Mesodermal cell (in vitro differentiated cells): Measurements from ENCODE around the gene KIF2C.
"Not testable (repeated sequence)": the region's sequence is repeated elsewhere in the genome, so short reads cannot be mapped to it uniquely, and the experiment has no call there.

Experiments used
- H3K27ac ChIP-seq: 2 replicates; pipeline ENCODE4 v1.7.0; 2013; ENCODE audit warnings: mild to moderate bottlenecking, low read depth, low read length, moderate library complexity; ENCODE audit not compliant: severe bottlenecking
- H3K36me3 ChIP-seq: 2 replicates; pipeline ENCODE4 v1.7.1; 2013; ENCODE audit warnings: mild to moderate bottlenecking, low read length, moderate library complexity; ENCODE audit not compliant: control insufficient read depth, insufficient read depth
- H3K4me1 ChIP-seq: one replicate; pipeline ENCODE4 v1.7.1; 2013; ENCODE audit warnings: mild to moderate bottlenecking, low read length; ENCODE audit not compliant: insufficient read depth, control insufficient read depth, poor library complexity, severe bottlenecking
- H3K4me3 ChIP-seq: 2 replicates; pipeline ENCODE4 v1.7.0; 2013; ENCODE audit warnings: low read length, control low read depth, mild to moderate bottlenecking; ENCODE audit not compliant: insufficient read depth, poor library complexity, severe bottlenecking; ENCODE audit errors: extremely low read depth
- H3K9me3 ChIP-seq: 2 replicates; pipeline ENCODE4 v1.7.1; 2013; ENCODE audit warnings: mild to moderate bottlenecking, low read length, moderate library complexity; ENCODE audit not compliant: control insufficient read depth
- WGBS, 2 experiments: methylation state at CpG; one replicate each; pipeline ENCODE4 v1.1.5; 2013; ENCODE audit warnings: missing lambda C conversion rate in 2 of 2; ENCODE audit not compliant: insufficient coverage in 2 of 2; 5-methylcytosine and 5-hydroxymethylcytosine counted together

Gene KIF2C

DNA sequence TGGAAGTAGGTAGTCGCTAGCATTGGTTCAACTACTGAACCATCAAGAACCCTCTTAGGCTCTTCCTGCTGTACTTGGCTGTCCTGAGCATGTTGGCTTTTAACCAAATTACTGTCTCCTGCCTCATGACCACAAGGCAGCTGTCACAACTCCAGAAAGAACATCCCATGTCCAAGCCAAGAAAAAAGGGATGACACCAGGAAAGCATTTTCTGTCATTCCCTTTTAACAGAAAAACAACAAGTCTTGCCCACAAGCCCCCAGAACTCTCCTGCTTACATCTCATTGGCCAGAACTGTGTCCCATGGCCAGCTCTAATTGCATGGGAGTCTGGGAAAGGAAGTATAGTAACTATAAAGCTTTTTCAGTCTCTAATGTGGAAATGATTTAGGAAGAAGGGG is 6.3 kb upstream of the KIF2C start:
- 100% methylated on average over 1 of the region's 1 CpG; no CpG with 5 or more reads in 1 of the 2 experiments for WGBS, 2 experiments

DNA sequence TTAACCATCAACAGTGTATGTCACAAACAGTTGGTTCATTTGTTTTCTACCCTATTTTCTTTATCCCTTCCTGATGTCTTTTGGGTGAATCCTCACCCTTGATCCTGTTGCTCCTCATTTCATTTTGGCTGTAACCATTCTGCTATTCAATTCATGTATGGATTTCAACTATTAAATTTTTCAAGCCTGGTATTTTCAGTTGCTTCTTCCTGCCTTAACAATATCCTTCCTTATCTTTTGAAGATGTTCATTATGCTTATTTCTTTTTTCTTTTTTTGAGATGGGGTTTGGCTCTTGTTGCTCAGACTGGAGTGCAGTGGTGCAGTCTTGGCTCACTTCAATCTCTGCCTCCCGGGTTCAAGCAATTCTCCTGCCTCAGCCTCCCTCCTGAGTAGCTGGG is 5.9 kb upstream of the KIF2C start:
- no peaks in the 10 kb centered on the region for H3K36me3 ChIP-seq
- H3K4me3 ChIP-seq: no peak overlapping the region
- 100% methylated on average over 1 of the region's 1 CpG; no CpG with 5 or more reads in 1 of the 2 experiments for WGBS, 2 experiments
- H3K4me1 ChIP-seq: no peaks in the 10 kb centered on the region
- H3K9me3 ChIP-seq: no peaks in the 10 kb centered on the region
- no peak overlapping the region for H3K27ac ChIP-seq

More for the DNA sequence above, 6.3 kb upstream of the KIF2C start:
- no peaks in the 10 kb centered on the region for H3K36me3 ChIP-seq
- no peak overlapping the region for H3K4me3 ChIP-seq
- H3K4me1 ChIP-seq: no peaks in the 10 kb centered on the region
- no peaks in the 10 kb centered on the region for H3K9me3 ChIP-seq
- H3K27ac ChIP-seq: no peak overlapping the region

DNA sequence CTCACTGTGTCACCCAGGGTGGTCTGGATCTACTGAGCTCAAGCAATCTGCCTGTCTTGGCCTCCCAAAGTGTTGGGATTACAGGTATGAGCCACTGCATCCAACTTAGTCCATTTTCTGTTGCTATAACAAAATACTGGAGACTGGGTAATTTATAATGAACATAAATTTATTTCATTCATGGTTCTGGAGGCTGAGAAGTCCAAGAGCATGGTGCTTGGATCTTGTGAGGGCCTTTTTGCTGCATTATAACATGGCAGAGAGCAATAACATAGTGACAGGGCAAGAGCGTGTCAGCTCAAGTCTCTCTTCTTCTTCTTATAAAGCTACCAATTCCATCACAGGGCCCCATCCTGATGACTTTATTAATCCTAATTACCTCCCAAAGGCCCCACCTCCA is 3.6 kb upstream of the KIF2C start:
- no CpG with 5 or more reads among the region's 1 CpG for WGBS, 2 experiments
- no peaks in the 10 kb centered on the region for H3K9me3 ChIP-seq

DNA sequence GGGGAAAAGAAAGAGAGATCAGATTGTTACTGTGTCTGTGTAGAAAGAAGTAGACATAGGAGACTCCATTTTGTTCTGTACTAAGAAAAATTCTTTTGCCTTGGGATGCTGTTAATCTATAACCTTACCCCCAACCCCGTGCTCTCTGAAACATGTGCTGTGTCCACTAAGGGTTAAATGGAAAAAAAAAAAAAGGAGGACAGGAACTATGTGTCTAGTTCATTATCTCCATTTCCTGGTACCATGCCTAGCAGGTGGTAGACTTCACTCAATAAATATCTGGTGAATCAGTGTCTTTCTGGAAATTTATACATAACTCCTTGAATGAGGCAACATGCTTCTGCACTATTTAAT is 707 bp upstream of the KIF2C start:
- H3K9me3 ChIP-seq, H3K4me1 ChIP-seq, H3K27ac ChIP-seq: not testable (repeated sequence)
- no CpG with 5 or more reads among the region's 1 CpG for WGBS, 2 experiments
- Histone ChIP-seq H3K4me3 (peak overlapping the region; percentile 78), H3K36me3 (peaks cover 27% of the 10 kb centered on the region)

More for the DNA sequence above, 3.6 kb upstream of the KIF2C start:
- H3K27ac ChIP-seq: no peak overlapping the region
- peaks cover 4% of the 10 kb centered on the region for H3K36me3 ChIP-seq
- no peak overlapping the region for H3K4me3 ChIP-seq
- peaks cover 4% of the 10 kb centered on the region for H3K4me1 ChIP-seq

DNA sequence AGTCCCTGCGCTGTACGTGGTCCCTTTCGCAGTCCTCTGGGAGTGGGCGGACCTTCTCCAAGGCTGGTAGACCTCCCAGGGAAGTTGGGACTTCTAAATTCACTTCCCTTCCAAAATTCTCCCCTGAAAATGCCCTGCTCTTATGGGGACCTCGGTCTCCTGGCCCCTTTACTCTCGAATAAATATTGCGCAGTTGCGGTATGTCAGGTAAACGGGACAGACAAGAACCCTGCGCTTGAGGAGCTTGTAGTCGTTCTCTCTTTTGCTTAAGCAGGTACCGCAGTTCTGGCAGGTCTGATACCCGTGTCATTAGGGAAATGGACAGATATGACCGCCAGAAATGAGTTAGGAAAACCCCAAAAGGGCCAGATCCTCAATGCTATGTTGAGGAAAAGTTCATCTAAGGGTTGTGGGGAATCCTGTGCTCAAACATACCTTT is 561 bp downstream of the KIF2C start:
- 2 to 3% methylated on average over 11 to 14 of the region's 14 CpGs for WGBS, 2 experiments
- peak overlapping the region; percentile 78 for H3K4me3 ChIP-seq
- no peaks in the 10 kb centered on the region for H3K9me3 ChIP-seq
- peaks cover 38% of the 10 kb centered on the region for H3K36me3 ChIP-seq
- peaks cover 6% of the 10 kb centered on the region for H3K4me1 ChIP-seq
- peak overlapping the region; percentile 11 for H3K27ac ChIP-seq

DNA sequence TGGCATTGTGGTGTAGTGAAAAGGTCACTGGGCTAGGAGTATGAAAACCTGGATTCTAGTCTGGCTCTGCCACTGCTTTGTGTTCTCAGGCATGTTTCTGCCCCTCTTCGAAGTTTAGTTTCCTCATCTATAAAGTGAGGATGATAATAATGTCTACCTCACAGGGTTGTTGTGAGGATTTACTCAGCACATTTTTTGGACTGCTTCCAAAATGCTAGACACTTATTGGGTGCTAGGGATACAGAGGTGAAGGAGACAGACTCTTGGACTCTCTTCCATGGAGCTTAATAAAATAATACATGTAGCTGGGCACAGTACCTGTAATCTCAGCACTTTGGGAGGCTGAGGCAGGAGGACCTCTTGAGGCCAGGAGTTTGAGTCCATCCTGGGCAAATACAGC is 3.6 kb downstream of the KIF2C start:
- Histone ChIP-seq H3K4me3 (no peak overlapping the region), H3K9me3 (no peaks in the 10 kb centered on the region), H3K4me1 (peaks cover 6% of the 10 kb centered on the region), H3K27ac (no peak overlapping the region), H3K36me3 (peaks cover 67% of the 10 kb centered on the region)
- WGBS, 2 experiments: 100% methylated on average over 1 of the region's 1 CpG; no CpG with 5 or more reads in 1 of the 2 experiments

DNA sequence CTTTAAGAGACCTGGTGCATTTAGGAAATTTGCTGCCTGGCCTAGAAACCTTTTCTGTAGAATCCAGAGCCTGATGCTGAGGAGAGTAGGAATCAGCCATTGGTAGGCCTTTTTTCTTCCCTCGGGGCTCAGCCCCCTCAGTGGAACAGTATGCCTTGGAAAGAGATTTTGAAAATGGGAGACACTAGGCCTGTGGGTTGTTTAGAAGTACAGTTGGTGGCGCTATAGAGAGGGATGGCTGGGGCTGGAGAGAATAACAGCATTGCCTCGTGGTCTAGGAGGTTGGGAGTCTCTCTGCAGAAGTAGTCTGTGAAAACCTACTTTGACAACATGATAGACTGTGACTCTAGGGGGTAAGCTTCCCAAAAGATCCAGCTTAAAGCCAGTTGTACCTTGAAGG is 8.2 kb downstream of the KIF2C start:
- no peak overlapping the region for H3K4me3 ChIP-seq
- 94 to 100% methylated on average over 2 to 3 of the region's 3 CpGs for WGBS, 2 experiments

DNA sequence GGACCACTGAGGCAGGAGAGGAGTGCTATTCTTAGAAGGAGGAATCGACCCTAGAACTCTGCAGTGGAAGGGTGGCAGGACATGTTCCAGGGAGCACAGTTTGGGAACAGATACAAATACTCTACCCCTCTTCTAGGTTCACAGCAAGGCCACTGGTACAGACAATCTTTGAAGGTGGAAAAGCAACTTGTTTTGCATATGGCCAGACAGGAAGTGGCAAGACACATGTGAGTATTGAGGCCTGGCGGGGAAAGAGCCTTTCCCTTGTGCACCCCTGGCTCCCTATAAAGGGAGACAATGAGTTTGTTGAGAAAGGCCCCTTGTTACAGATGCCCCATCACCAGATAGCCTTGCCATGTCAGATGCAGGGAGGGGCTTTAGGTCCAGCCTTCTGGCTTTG is 17.8 kb downstream of the KIF2C start:
- Histone ChIP-seq H3K4me1 (no peaks in the 10 kb centered on the region), H3K27ac (no peak overlapping the region), H3K9me3 (no peaks in the 10 kb centered on the region), H3K4me3 (no peak overlapping the region), H3K36me3 (peaks cover 94% of the 10 kb centered on the region)
- 85 to 100% methylated on average over 2 of the region's 2 CpGs for WGBS, 2 experiments

More for the DNA sequence above, 8.2 kb downstream of the KIF2C start:
- Histone ChIP-seq H3K36me3 (peaks cover 88% of the 10 kb centered on the region), H3K9me3 (no peaks in the 10 kb centered on the region), H3K27ac (no peak overlapping the region), H3K4me1 (no peaks in the 10 kb centered on the region)

DNA sequence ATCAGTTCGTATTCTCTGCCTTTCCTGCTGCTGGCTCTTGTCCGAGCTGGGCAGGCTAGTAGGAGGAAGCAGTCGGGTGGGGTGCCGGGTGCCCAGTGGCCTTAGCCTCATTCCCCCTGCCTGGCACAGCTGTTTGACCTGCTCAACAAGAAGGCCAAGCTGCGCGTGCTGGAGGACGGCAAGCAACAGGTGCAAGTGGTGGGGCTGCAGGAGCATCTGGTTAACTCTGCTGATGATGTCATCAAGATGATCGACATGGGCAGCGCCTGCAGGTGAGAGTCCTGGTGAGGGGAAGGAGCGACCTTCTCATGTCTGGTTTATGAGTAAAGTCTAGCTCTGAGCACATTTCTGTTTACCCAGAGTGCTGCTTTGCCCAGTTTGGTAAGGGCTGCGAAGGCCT is 19.4 kb downstream of the KIF2C start:
- 85 to 88% methylated on average over 10 to 11 of the region's 11 CpGs for WGBS, 2 experiments
- Histone ChIP-seq H3K9me3 (no peaks in the 10 kb centered on the region), H3K27ac (no peak overlapping the region), H3K36me3 (peaks cover 96% of the 10 kb centered on the region), H3K4me3 (no peak overlapping the region), H3K4me1 (no peaks in the 10 kb centered on the region)

DNA sequence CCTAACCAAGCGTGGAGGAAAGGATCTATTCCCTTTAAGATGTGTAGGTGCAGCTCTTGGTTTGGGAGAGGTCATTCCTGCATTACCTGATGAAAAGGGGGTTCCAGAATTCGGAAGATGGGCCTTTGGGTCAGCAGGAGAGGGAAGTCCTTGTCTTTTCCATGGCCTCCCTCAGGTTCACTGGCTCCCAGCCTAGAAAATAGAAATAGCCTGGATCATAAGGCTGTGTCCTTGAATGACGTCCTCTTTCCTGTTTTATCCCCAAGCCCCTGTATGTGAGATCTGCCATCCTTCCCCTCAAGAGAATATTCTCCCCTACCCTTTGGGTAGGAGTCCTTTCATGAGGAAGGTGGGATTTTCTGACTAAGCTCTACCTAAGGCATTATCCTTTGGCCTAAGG is 21.2 kb downstream of the KIF2C start:
- no peak overlapping the region for H3K4me3 ChIP-seq
- H3K4me1 ChIP-seq: no peaks in the 10 kb centered on the region
- 87 to 100% methylated on average over 2 to 3 of the region's 3 CpGs for WGBS, 2 experiments
- peaks cover 96% of the 10 kb centered on the region for H3K36me3 ChIP-seq
- H3K9me3 ChIP-seq: no peaks in the 10 kb centered on the region
- no peak overlapping the region for H3K27ac ChIP-seq

DNA sequence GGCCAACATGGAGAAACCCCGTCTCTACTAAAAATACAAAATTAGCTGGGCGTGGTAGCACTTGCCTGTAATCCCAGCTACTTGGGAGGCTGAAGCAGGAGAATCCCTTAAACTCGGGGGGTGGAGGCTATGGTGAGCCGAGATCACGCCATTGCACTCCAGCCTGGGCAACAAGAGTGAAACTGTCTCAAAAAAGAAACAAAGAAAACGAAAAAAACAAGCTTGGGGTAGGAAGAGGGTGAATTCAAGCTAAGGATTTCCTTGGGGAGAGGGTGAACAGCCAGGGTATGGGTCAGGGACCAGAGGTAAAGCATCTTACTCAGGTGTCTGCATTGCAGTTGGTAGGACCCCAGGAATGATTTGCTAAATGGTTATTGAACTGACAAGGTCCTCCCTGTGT is 26.8 kb downstream of the KIF2C start:
- H3K4me3 ChIP-seq, H3K4me1 ChIP-seq, H3K27ac ChIP-seq, H3K9me3 ChIP-seq: not testable (repeated sequence)
- WGBS, 2 experiments: 91 to 97% methylated on average over 5 of the region's 6 CpGs
- peaks cover 70% of the 10 kb centered on the region for H3K36me3 ChIP-seq
